Transverse colon (tissue), 3 donors: ENCODE results near the gene RAP1GDS1.

Experiments
- EP300 ChIP-seq: sonication (generic); formaldehyde crosslinking; IDR thresholded peaks from one replicate; pipeline ENCODE4 v1.6.1; 2017; ENCODE audit warnings: antibody characterized with exemption, low read depth
- TF ChIP-seq, protein P1 (sequence below), 5 experiments: fragments of 200-600 bp in 3 of 5; fragments of 450-650 bp in 2 of 5; sonication (generic) in 3 of 5; IDR thresholded peaks; 1 replicate in 2 of 5; 2 replicates in 3 of 5; pipeline ENCODE4 v1.5.1; 2016 to 2017; ENCODE audit warnings: antibody characterized with exemption in 5 of 5, inconsistent platforms in 3 of 5, mild to moderate bottlenecking in 2 of 5, moderate library complexity in 1 of 5

DNA sequence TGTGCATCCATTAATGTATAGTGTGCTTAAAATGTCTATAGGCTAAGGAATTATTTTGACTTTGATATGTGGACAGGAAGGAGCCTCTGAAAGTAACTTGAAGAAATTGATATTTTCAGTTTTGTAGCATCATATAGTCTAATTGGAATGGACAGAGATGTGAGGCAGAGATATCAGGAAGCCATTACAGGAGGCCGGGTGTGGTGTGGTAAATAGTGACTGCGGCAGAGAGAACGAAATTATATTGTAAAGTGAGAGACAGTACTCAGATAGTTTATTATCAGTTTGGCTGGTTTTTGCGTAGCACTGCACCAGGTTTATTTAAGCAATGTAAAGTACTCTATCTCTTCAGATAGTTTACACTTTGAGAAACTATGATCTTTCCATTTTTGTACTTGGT lies 98.5 kb downstream of the RAP1GDS1 start:
- TF ChIP-seq, protein P1, sequence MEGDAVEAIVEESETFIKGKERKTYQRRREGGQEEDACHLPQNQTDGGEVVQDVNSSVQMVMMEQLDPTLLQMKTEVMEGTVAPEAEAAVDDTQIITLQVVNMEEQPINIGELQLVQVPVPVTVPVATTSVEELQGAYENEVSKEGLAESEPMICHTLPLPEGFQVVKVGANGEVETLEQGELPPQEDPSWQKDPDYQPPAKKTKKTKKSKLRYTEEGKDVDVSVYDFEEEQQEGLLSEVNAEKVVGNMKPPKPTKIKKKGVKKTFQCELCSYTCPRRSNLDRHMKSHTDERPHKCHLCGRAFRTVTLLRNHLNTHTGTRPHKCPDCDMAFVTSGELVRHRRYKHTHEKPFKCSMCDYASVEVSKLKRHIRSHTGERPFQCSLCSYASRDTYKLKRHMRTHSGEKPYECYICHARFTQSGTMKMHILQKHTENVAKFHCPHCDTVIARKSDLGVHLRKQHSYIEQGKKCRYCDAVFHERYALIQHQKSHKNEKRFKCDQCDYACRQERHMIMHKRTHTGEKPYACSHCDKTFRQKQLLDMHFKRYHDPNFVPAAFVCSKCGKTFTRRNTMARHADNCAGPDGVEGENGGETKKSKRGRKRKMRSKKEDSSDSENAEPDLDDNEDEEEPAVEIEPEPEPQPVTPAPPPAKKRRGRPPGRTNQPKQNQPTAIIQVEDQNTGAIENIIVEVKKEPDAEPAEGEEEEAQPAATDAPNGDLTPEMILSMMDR (IDR thresholded peaks at IDR 0.05), result no peak
- no peak for TF ChIP-seq EP300
